HL-60 (cell line): ENCODE measurements around the gene SMIM1.

Experiments
- CTCF ChIP-seq: IDR thresholded peaks from one replicate; pipeline ENCODE4 v1.5.1; 2011; ENCODE audit warnings: low read length, control low read depth, inconsistent platforms; ENCODE audit not compliant: insufficient read depth
- GABPA ChIP-seq: IDR thresholded peaks from 2 replicates; pipeline ENCODE4 v1.6.1; 2012; ENCODE audit warnings: low read depth
- POLR2AphosphoS5 ChIP-seq: IDR thresholded peaks from 2 replicates; pipeline ENCODE4 v1.6.1; 2012; ENCODE audit warnings: low read depth
- REST ChIP-seq: IDR thresholded peaks from 2 replicates; pipeline ENCODE4 v1.6.1; 2012; ENCODE audit warnings: low read depth; ENCODE audit not compliant: insufficient replicate concordance

GRCh38 chr1:3763351-3764125, 9.0 kb upstream of the SMIM1 start:
- TF ChIP-seq CTCF: no peak
- TF ChIP-seq REST: no peak
- TF ChIP-seq POLR2AphosphoS5: no peak
- TF ChIP-seq GABPA: no peak
